Natural killer cell treated with Interleukin-12 subunit alpha and Interleukin-12 subunit beta and Interleukin-15 and Interleukin-18, amount 100 ng/mL, for 72 hours (primary cell): ENCODE results near the gene NADK. TPM values are rescaled to one million over a fixed set of nuclear protein-coding genes. Genes with fewer than 3 reads are reported as not detected.
A peak's percentile ranks its signal among the peaks of the same experiment; 100 is the strongest.

ENCODE experiments used
- ATAC-seq, 2 donors: fragments of 150-1000 bp; cut with Tn5 transposase in 1 of 2; sonication (Bioruptor Pico), chemical (Tn5 transposase) in 1 of 2; 2 replicates each; pipeline ENCODE4 v1.10.0; 2021
- DNase-seq: peaks from one replicate; pipeline ENCODE4 v3.0.0; 2022; ENCODE audit warnings: low spot score
- H3K27ac Mint-ChIP-seq, 2 donors: 1 replicate in 1 of 2; 2 replicates in 1 of 2; pipeline ENCODE4 v1.8.0; 2022; ENCODE audit warnings: mixed read lengths in 2 of 2, mild to moderate bottlenecking in 1 of 2, moderate library complexity in 1 of 2
- H3K27me3 Mint-ChIP-seq, 2 donors: 1 replicate in 1 of 2; 2 replicates in 1 of 2; pipeline ENCODE4 v1.8.0; 2022; ENCODE audit warnings: mixed read lengths in 2 of 2
- H3K36me3 Mint-ChIP-seq: one replicate; pipeline ENCODE4 v1.8.0; 2022; ENCODE audit warnings: mixed read lengths
- H3K4me1 Mint-ChIP-seq, 2 donors: 1 replicate in 1 of 2; 2 replicates in 1 of 2; pipeline ENCODE4 v1.8.0; 2022; ENCODE audit warnings: low read depth in 2 of 2, mixed read lengths in 2 of 2, mild to moderate bottlenecking in 1 of 2
- H3K4me3 Mint-ChIP-seq: one replicate; pipeline ENCODE4 v1.8.0; 2022; ENCODE audit warnings: mixed read lengths
- H3K9me3 Mint-ChIP-seq: 2 replicates; pipeline ENCODE4 v1.8.0; 2022; ENCODE audit warnings: mixed read lengths
- total RNA-seq, 2 donors: library from RNA; stranded (reverse); gene quantifications; one replicate each; pipeline ENCODE4 v1.2.3, GENCODE V29; 2022

The NADK gene
- total RNA-seq, 2 donors from 2014 or later: 89.1 to 145 TPM

DNA sequence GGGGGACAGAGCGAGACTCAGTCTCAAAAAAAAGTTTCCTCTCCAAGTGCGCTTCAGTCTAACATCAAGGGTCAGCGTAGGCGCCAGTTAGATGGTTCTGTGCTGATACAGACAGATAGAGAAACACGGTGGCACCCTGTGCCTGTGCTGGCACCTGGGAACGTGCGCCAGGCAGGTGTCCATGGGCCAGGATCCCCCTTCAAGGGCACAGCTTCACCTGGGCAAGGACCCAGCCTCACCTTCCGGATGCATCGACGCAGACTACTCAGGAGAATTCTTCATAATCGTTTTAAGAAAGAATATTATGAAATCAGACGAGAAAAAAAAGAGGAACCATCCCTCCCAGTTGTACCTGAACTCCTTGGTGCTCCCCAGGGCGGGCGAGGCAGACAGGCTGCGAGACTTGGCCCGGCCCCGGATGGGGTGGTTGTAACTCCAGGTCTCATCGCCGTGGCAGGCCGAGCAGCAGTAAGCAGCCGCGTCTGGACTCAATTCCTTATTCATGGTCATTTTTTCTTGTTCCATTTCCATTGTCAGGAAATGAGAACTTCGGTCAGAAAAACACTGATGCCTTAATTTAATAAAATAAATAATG is 13.3 kb downstream of the NADK start:
- peaks cover 6 to 10% of the 10 kb centered on the region in 2 donors for H3K4me1 Mint-ChIP-seq
- no peaks in the 10 kb centered on the region for H3K27me3 Mint-ChIP-seq
- H3K36me3 Mint-ChIP-seq: peaks cover 4% of the 10 kb centered on the region
- H3K4me3 Mint-ChIP-seq: no peak overlapping the region
- no peaks in the 10 kb centered on the region for H3K9me3 Mint-ChIP-seq
- H3K27ac Mint-ChIP-seq: no peak overlapping the region
- DNase-seq (no peak), ATAC-seq (no peak)

- no peaks in the 10 kb centered on the region for H3K9me3 Mint-ChIP-seq
- H3K27ac Mint-ChIP-seq: no peak overlapping the region
- H3K4me1 Mint-ChIP-seq: peaks cover 12 to 16% of the 10 kb centered on the region in 2 donors
- ATAC-seq: peak; percentile 44 to 48
- H3K36me3 Mint-ChIP-seq: peaks cover 4% of the 10 kb centered on the region
- no peak overlapping the region for H3K4me3 Mint-ChIP-seq
- no peak for DNase-seq
- H3K27me3 Mint-ChIP-seq: no peaks in the 10 kb centered on the region
Observed at GRCh38 chr1:1763657-1764621, 14.3 kb downstream of the NADK start.

DNA sequence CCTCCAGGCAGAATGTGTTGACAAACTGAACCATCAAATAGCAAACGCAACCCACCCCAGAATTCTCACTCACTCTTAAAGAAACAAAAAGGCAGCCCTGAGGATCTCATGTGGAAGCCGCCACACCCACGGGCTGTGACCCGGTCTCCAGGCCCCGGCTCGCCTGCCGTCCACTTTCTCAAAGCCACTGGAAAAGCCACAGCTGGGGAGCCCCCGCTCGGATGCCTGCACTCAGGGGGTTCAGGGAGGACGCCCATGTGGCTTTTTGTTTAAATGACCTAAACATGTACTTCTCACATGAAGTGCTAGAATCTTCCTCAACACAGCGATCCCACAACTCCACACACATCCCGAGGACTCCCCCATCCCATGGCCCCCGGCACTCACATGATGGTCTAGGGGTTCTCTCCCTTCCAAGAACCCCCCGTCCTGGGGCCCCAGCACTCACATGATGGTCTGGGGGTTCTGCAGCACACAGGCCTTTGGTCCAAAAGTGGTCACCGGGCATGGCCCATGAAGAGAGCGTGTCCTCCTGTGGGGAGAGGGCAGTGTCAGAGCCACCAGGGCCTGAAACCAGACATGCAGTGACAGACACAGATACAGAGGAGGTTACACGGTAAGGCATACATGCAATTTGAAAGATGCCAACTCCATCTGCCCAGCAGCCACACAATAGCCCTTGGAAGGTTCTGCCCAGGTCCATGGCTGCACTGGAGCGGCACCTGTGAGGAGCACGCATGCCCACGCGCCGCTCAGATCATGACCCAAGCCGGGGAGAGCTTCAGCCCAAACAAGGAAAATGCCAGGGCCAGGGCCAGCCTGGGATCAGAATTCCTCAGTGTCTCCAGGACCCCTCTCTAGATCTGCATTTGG is 16.5 kb downstream of the NADK start:
- Mint-ChIP-seq H3K36me3 (no peaks in the 10 kb centered on the region), H3K4me1 (peaks cover 15 to 25% of the 10 kb centered on the region in 2 donors)
- no peak for ATAC-seq

GRCh38 chr1:1760715-1761114 is 17.6 kb downstream of the NADK start:
- ATAC-seq (no peak), DNase-seq (no peak)
- no peak overlapping the region for H3K4me3 Mint-ChIP-seq
- H3K4me1 Mint-ChIP-seq: peaks cover 15 to 25% of the 10 kb centered on the region in 2 donors
- no peaks in the 10 kb centered on the region for H3K9me3 Mint-ChIP-seq
- no peaks in the 10 kb centered on the region for H3K36me3 Mint-ChIP-seq
- H3K27ac Mint-ChIP-seq: no peak overlapping the region
- no peaks in the 10 kb centered on the region for H3K27me3 Mint-ChIP-seq

More for the DNA sequence above, 16.5 kb downstream of the NADK start:
- Mint-ChIP-seq H3K4me3 (no peak overlapping the region), H3K27ac (no peak overlapping the region), H3K9me3 (no peaks in the 10 kb centered on the region), H3K27me3 (no peaks in the 10 kb centered on the region)
- DNase-seq: no peak

DNA sequence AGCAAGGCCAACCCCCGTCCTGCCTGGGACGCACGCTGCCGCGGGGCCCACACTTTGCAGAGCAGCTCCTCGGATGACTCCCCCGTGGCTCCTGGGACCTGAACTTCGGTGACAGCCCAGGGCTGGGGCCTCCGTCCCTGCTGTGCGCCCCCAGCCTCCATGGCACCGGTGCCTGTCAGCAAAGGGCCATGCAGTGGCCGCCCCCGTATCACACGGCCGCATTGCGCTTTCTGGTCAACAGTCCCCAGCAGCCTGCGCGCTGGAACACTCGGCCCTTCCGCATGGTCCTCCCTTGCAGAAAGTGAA is 18.0 kb downstream of the NADK start:
- H3K27me3 Mint-ChIP-seq: no peaks in the 10 kb centered on the region
- no peaks in the 10 kb centered on the region for H3K9me3 Mint-ChIP-seq
- no peak for ATAC-seq
- no peak overlapping the region for H3K4me3 Mint-ChIP-seq
- peaks cover 15 to 25% of the 10 kb centered on the region in 2 donors for H3K4me1 Mint-ChIP-seq
- no peak overlapping the region for H3K27ac Mint-ChIP-seq
- no peaks in the 10 kb centered on the region for H3K36me3 Mint-ChIP-seq
- DNase-seq: no peak

DNA sequence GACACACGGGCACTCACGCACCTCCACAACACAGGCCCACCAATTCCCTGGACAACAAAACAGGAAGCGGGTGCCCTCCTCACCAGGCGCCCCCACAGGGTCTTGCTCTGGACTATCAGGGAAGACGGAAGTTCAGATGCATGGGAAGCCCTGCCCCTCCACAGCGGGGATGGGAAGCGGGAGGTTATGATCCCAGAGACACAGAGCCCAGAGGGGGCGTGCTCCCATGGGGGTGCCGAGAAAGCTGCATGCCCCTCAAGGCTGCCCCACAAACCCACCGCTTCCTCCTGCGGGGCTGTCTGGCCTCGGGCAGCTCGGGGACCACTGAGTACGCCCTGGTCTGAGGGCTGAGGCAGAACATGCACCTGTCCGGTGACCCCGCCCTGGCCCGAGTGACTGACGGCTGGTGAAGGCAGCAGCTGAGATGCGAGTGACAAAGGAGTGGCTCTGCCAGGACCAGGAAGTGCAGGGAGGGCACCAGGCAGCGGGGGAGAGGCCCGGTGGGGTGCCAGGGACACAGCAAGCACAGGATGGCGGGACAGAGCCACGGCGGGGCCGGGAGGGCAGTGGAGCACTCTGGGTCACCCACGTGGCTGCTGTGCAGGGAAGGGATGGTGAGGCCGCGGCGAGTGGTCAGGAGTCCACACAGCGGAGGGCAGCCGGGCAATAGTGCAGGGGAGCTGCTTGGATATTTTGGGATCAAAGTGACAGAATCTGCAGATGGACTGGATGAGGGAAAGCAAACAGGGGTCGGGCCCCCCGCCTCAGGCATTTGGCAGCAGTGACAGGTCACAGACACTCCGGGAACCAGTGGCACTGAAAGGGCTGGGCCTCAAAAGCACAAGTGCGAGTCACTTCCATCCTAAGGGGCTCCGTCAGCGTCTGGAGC is 18.6 kb downstream of the NADK start:
- ATAC-seq (no peak), DNase-seq (no peak)
- no peaks in the 10 kb centered on the region for H3K27me3 Mint-ChIP-seq
- no peak overlapping the region for H3K4me3 Mint-ChIP-seq
- H3K9me3 Mint-ChIP-seq: no peaks in the 10 kb centered on the region
- peaks cover 15 to 25% of the 10 kb centered on the region in 2 donors for H3K4me1 Mint-ChIP-seq
- peak overlapping the region in 1 of 2 donors; percentile 28 for H3K27ac Mint-ChIP-seq
- no peaks in the 10 kb centered on the region for H3K36me3 Mint-ChIP-seq

DNA sequence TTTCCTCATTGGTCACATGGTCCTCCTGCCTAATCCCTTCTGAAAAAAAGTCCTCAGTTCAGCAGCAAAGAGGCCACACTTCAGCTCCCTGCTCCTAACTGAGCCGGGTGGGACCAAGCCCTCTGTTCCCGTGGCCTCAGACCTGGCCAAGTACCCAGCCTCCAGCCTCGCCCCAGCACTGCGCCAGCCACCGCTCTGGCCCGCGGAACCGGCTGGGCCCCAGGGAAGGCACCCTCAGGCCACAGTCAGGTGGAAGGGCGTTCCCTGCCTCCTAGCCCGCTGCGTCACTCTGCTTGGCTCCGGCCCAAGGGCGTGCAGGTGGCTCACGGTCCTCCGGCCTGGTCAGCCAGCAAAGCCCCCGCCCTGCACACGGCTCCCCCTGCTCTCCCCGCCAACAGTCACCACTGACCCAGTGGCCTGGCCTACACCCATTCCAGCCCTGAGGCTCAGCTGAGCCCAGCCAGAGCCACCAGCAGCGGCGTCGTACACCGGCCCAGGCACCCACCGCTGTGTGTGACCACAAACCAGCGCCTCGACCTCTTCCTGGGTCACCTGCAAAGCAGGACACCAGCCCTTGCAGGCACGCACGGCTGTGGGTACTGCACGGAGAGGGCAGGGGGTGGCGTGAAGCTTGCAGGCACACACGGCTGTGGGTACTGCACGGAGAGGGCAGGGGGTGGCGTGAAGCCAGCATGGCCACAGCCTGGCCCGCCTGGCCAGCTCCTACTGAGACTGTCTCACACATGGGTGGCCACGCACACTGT is 19.4 kb downstream of the NADK start:
- ATAC-seq: peak; percentile 56 to 57
- no peaks in the 10 kb centered on the region for H3K27me3 Mint-ChIP-seq
- no peak overlapping the region for H3K4me3 Mint-ChIP-seq
- peaks cover 15 to 25% of the 10 kb centered on the region in 2 donors for H3K4me1 Mint-ChIP-seq
- no peaks in the 10 kb centered on the region for H3K9me3 Mint-ChIP-seq
- H3K36me3 Mint-ChIP-seq: no peaks in the 10 kb centered on the region
- H3K27ac Mint-ChIP-seq: peak overlapping the region; percentile 41 to 89
- no peak for DNase-seq

- Mint-ChIP-seq H3K4me3 (no peak overlapping the region), H3K27ac (peak overlapping the region; percentile 41 to 89), H3K9me3 (no peaks in the 10 kb centered on the region), H3K4me1 (peaks cover 15 to 25% of the 10 kb centered on the region in 2 donors), H3K27me3 (no peaks in the 10 kb centered on the region), H3K36me3 (no peaks in the 10 kb centered on the region)
- DNase-seq (no peak), ATAC-seq (peak; percentile 34 to 68)
Observed at GRCh38 chr1:1758059-1758621, 20.1 kb downstream of the NADK start.

DNA sequence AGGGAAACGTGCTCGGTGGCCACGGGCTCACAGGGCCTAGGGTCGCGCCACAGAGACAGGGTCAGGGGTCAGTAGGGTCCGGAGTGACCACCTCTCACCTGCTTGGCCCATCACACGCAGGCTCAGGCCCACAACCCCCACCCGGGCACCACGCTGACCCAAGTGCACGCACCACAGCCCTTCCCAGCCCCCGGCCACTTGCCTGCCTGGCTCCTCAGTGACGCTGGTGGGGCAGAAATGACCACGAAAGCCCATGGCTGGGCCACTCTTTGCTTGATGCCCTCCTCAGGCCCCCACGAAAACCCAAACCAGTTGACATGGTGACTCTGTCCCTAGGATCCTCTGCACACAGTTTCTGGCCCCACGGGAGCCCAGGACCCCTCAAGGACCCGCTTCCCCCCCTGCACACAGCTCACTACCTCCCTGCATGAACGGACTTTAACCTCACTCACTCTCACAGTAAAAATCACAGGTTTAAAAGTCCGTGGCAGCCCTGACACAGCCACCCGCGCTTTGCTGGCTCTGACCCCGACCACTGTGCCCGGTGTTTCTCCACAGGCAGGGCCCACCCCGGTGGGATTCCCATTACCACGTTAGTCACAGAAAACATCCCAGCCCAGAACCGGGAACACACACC is 20.7 kb downstream of the NADK start:
- no peaks in the 10 kb centered on the region for H3K27me3 Mint-ChIP-seq
- no peaks in the 10 kb centered on the region for H3K36me3 Mint-ChIP-seq
- no peak for DNase-seq
- H3K4me1 Mint-ChIP-seq: peaks cover 15 to 25% of the 10 kb centered on the region in 2 donors
- ATAC-seq: no peak
- no peak overlapping the region for H3K4me3 Mint-ChIP-seq
- no peaks in the 10 kb centered on the region for H3K9me3 Mint-ChIP-seq
- H3K27ac Mint-ChIP-seq: peak overlapping the region in 1 of 2 donors; percentile 89

- Mint-ChIP-seq H3K27me3 (no peaks in the 10 kb centered on the region), H3K4me1 (peaks cover 15 to 24% of the 10 kb centered on the region in 2 donors), H3K4me3 (no peak overlapping the region), H3K27ac (no peak overlapping the region), H3K9me3 (no peaks in the 10 kb centered on the region), H3K36me3 (no peaks in the 10 kb centered on the region)
- DNase-seq: no peak
- ATAC-seq: no peak
Observed at GRCh38 chr1:1756661-1757421, 21.4 kb downstream of the NADK start.

DNA sequence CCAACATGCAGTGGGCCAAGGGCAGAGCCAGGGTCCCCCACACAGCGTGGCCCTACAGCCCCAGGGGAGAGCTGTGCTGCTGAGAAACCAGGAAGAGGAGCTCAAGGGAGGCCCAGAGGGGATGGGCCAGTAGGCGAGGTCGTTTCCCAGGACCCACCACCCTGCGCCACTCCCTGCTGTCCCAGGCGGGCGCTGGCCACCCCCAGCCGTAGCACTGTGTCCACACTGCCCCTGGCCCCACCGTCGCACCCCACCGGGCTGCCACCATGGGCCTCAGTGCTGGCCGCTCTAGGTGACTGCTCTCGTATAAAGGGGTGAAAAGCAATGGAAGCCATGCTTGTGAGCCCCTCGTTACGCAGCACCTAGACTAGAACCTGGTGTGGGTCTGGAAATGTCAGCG is 22.4 kb downstream of the NADK start:
- H3K4me1 Mint-ChIP-seq: peaks cover 15 to 22% of the 10 kb centered on the region in 2 donors
- H3K4me3 Mint-ChIP-seq: no peak overlapping the region
- DNase-seq: no peak
- no peaks in the 10 kb centered on the region for H3K9me3 Mint-ChIP-seq
- no peak overlapping the region for H3K27ac Mint-ChIP-seq
- no peaks in the 10 kb centered on the region for H3K27me3 Mint-ChIP-seq
- ATAC-seq: no peak
- no peaks in the 10 kb centered on the region for H3K36me3 Mint-ChIP-seq
